ENCODE results near the gene TERT. TPM values are rescaled to one million over a fixed set of nuclear protein-coding genes. Genes with fewer than 3 reads are reported as not detected.
"Not testable (repeated sequence)": the region's sequence is repeated elsewhere in the genome, so short reads cannot be mapped to it uniquely, and the experiment has no call there.

TERT gene
- total RNA-seq, 2 experiments from 2014 or later: 6.0 to 6.2 TPM

DNA sequence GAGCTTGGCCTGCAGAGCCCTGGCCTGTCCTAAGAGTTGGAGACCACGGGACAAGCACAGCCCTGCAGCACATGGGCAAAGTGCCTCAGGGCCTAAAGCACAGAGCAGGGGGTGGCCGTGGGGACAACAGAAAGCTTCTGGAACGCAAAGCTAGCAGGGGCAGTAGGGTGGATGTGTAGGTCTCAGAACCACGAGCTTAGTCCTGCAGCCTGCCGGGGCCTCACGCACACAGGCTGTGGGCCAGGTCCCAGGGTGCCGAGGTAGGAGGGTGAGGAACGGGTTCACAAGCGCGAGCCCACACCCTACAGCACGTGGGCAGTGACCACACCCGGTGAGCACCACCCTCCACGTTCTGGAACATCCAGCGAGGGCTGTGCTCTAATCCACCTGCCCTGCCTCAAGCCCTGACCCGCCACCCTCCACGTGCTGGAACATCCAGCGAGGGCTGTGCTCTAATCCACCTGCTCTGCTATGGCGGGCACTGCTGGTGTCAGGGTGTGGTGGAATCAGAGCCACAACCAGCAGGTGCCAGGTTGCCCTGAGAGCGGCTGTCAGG, 40.8 kb upstream of the TERT start:
- no peak overlapping the region for H3K27ac Mint-ChIP-seq
- no peaks in the 10 kb centered on the region for H3K9me3 Mint-ChIP-seq
- no peaks in the 10 kb centered on the region for H3K27me3 Mint-ChIP-seq
- no peak for DNase-seq
- H3K4me3 Mint-ChIP-seq: no peak overlapping the region
- H3K4me1 Mint-ChIP-seq: peaks cover 2% of the 10 kb centered on the region
- peaks cover 20% of the 10 kb centered on the region for H3K36me3 Mint-ChIP-seq

DNA sequence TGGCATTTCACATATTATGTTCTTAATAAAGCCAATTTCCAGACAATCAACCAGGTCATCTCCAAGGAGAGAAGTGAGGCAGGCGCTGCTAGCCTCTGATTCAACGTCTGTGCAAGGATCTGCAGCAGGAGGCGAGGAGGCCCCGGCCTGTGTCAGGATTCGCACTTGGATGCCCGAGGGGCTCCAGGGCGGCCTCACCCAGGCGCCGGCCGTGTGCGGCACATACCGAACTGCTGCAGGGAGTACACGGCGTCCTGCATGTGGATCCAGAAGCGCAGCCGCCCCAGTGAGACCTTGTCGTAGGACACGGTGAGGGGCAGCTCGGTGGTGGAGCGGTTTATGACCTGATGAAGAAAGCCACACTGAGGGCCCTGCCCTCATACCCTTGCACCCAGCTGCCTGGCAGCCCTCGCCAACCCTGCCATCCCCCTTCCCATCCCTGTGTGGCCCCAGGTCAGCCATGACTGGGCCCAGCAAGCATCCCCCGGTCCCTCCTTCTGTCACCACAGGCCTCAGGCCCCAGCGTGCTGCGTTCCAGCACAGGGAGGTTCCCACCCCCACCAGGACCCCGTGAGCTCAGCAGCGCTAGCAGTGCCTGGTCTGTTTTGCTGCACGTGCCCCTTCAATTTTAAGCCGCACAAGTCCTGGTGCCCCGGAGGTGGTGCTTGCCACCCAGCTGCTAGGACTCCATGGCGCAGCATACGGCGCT, 40.1 kb upstream of the TERT start:
- no peak overlapping the region for H3K4me3 Mint-ChIP-seq
- no peaks in the 10 kb centered on the region for H3K4me1 Mint-ChIP-seq
- no peak for DNase-seq
- no peaks in the 10 kb centered on the region for H3K9me3 Mint-ChIP-seq
- H3K27ac Mint-ChIP-seq: no peak overlapping the region
- H3K36me3 Mint-ChIP-seq: peaks cover 15% of the 10 kb centered on the region
- H3K27me3 Mint-ChIP-seq: no peaks in the 10 kb centered on the region

DNA sequence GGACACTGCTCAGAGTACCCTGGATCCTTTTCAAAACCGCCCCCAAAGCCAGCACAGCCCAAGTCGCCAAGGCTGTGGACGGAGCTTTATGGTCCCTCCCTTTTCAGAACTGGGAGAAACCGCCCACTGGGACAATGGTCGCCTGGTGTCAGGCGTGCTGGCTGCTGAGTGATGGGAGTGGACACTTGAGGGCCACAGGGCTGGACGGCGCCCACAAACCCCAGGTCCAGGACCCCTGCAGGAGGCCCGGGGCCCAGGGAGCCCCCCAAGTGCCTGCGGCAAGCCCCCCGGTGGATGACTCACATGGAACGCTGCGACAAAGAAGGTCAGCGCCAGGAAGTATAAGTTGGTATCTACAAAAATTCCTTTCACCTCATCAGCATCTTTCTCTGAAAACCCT, 39.1 kb upstream of the TERT start:
- DNase-seq: no peak
- no peak overlapping the region for H3K27ac Mint-ChIP-seq
- H3K9me3 Mint-ChIP-seq: no peaks in the 10 kb centered on the region
- H3K4me1 Mint-ChIP-seq: no peaks in the 10 kb centered on the region
- no peak overlapping the region for H3K4me3 Mint-ChIP-seq
- H3K27me3 Mint-ChIP-seq: no peaks in the 10 kb centered on the region
- H3K36me3 Mint-ChIP-seq: peaks cover 14% of the 10 kb centered on the region

DNA sequence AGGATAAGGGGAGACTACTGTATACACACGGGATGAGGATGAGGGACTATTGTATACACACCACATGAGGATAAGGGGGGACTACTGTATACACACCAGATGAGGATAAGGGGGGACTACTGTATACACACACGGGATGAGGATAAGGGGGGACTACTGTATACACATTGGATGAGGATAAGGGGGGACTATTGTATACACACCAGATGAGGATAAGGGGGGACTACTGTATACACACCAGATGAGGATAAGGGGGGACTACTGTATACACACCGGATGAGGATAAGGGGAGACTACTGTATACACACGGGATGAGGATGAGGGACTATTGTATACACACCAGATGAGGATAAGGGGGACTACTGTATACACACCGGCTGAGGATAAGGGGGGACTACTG, 38.4 kb upstream of the TERT start:
- peaks cover 14% of the 10 kb centered on the region for H3K36me3 Mint-ChIP-seq
- DNase-seq, H3K4me1 Mint-ChIP-seq, H3K27ac Mint-ChIP-seq, H3K9me3 Mint-ChIP-seq, H3K4me3 Mint-ChIP-seq, H3K27me3 Mint-ChIP-seq: not testable (repeated sequence)

DNA sequence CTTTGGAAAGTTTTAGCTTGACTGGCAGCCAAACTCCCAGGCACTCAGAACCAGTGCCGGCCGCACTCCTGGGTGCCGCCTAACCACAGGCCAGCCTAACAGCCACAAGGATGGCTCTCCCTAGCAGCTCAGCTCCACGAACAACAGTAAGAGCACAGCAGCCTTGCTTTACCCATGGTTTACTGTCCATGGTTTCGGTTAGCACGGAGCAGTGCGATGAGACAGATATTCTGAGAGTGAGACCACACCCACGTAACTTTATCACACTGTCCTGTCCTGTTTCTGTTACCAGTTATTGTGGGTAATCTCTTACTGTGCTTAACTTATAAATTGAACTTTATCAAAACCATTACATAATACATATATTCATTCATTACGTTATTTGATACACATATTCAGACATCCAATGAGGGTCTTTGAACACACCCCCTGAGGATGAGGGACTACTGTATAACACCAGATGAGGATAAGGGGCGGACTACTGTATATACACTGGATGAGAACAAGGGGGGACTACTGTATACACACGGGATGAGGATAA, 37.7 kb upstream of the TERT start:
- no peak for DNase-seq
- Mint-ChIP-seq H3K9me3 (no peaks in the 10 kb centered on the region), H3K27ac (no peak overlapping the region), H3K4me3 (no peak overlapping the region), H3K27me3 (no peaks in the 10 kb centered on the region), H3K4me1 (no peaks in the 10 kb centered on the region), H3K36me3 (peaks cover 12% of the 10 kb centered on the region)

DNA sequence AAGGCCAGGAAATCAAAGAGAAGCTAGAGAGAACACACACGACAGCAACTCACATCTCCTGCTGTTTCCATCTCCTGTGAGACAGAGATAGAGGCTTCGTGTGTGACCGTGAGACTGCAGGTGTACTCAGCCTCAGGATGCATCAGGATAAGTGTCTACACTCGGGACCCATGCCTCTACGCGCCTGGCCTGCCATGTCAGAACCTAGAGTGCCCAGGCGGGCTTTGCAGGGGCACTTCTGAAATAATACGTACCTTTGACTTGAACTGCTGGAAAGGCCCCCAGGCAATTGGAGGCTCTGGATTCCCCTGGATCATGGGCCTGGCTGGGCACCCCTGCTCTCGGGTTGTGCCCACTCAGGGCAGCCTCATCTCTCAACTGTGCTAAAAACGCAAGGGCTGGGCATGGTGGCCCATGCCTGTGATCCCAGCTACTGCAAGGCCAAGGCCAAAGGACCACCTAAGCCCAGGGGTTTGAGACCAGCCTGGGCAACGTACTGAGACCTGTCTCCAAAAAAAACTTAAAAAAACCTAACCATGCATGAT, 37.1 kb upstream of the TERT start:
- no peak for DNase-seq
- H3K36me3 Mint-ChIP-seq: peaks cover 12% of the 10 kb centered on the region
- no peak overlapping the region for H3K27ac Mint-ChIP-seq
- no peaks in the 10 kb centered on the region for H3K27me3 Mint-ChIP-seq
- H3K4me1 Mint-ChIP-seq: no peaks in the 10 kb centered on the region
- no peaks in the 10 kb centered on the region for H3K9me3 Mint-ChIP-seq
- H3K4me3 Mint-ChIP-seq: no peak overlapping the region

DNA sequence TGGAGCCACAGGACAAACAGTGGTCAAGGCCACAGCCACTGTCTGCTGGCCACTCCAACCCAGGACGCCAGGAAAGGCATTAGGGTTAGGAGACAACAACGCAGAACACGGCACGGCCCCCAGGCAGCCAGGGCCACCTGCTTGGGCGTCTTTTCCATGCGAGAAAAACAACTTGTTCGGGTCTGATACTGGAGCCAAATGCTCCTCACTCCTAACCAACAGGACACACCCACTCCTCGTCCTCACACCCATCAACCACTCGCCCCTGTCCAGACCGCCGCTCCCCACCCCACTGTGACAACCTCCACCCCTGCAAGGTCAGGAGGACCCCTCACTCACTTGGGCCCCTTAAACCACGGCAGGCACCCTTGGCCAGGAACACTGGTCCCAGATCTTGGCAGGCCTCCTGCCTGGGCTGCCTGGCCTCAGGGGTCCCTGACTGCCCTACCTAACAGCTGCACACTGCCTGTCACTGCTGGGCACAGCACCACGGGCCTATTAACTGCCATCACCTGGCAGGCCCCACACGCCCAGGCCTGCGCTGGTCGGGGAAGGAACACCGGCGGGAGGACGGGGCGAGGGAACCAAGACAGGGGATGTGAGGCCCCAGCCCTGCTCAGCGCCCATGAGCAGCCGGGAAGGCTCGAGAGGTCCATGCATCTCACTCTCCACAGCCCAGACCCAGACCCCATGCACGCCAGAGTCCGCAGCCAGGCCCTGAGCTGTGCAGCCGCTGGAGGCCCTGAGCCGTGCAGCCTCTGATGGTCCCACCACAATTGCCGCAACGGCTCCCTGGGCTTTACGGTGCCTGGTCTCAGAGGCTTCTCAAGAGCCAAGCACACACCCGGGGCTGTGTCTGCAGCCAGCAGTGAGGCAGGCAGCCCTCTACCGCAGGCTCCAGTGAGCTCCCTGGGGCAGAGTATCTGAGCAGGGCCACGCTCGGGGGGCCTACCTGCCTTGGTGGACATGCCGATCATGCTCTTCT, 36.3 kb upstream of the TERT start:
- Mint-ChIP-seq H3K4me3 (no peak overlapping the region), H3K4me1 (no peaks in the 10 kb centered on the region), H3K27ac (no peak overlapping the region), H3K9me3 (no peaks in the 10 kb centered on the region), H3K36me3 (peaks cover 12% of the 10 kb centered on the region), H3K27me3 (no peaks in the 10 kb centered on the region)
- no peak for DNase-seq

DNA sequence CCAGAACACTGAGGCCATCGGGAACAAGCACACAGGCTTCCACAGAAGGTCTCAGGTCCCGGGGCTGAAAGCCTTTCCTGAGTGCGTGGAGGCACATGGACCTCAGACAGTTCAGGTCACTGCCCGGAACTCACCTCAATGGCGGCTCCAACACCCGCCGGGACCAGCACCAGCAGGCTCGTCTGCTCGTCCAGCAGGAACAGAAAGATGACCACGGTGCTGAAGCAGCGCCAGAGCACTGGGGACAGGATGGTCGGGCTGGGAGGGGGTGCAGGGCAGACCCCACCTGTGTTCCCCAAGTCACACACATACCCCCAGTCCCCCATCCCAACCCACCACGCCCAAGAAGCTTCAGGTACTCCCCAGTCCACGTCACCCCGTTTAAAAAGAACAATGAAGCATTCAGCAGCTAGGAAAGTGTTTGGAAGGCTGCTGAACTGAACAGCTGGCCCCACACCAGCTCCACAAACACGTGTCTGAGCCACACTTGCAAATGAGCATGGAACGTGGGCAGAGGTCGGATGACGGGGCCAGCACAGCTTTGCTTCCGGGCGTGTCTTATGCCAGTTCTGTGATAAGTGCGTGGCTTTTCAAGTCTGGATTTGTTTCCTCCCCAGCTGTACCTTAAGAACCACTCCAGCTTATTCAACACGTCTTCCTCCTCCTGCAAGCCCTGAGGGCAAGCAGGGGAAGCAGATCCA, 35.4 kb upstream of the TERT start:
- DNase-seq: no peak
- no peak overlapping the region for H3K27ac Mint-ChIP-seq

DNA sequence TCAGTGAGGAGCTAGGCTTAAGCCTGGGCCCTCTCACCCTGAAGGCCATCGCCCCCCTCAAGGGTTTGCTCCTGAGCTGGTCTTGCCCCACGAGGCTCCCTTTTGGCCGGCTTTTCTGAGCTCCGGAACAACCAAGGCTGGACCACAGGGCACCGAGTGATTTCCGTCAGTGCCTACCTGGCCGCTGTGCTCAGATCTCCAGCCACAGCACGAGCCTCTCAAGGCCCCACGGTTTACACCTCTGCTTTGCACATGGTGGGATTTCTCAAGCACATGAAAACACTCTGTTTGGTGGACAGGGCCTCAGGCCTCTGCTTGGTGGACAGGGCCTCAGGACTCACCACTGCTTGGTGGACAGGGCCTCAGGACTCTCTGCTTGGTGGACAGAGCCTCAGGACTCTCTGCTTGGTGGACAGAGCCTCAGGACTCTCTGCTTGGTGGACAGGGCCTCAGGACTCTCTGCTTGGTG, 34.3 kb upstream of the TERT start:
- Mint-ChIP-seq H3K27ac (no peak overlapping the region), H3K36me3 (peaks cover 8% of the 10 kb centered on the region), H3K4me1 (no peaks in the 10 kb centered on the region), H3K4me3 (no peak overlapping the region), H3K9me3 (no peaks in the 10 kb centered on the region), H3K27me3 (no peaks in the 10 kb centered on the region)
- no peak for DNase-seq

More for the DNA sequence above, 35.4 kb upstream of the TERT start:
- Mint-ChIP-seq H3K9me3 (no peaks in the 10 kb centered on the region), H3K27me3 (no peaks in the 10 kb centered on the region), H3K4me3 (no peak overlapping the region), H3K4me1 (no peaks in the 10 kb centered on the region), H3K36me3 (peaks cover 8% of the 10 kb centered on the region)

DNA sequence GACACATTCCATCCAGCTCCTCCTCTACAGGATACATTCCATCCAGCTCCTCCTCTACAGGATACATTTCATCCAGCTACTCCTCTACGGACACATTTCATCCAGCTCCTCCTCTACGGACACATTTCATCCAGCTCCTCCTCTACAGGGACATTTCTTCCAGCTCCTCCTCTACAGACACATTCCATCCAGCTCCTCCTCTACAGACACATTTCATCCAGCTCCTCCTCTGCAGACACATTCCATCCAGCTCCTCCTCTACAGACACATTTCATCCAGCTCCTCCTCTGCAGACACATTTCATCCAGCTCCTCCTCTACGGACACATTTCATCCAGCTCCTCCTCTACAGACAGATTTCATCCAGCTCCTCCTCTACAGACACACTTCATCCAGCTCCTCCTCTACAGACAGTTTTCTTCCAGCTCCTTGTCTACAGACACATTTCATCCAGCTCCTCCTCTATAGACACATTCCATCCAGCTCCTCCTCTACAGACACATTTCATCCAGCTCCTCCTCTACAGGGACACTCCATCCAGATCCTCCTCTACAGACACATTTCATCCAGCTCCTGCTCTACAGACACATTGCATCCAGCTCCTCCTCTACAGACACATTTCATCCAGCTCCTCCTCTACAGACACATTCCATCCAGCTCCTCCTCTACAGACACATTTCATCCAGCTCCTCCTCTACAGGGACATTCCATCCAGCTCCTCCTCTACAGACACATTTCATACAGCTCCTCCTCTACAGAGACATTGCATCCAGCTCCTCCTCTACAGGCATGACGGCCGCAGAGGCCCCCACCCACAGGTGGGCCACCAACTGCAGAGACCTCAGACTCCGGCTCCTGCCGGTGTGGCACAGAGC, 33.6 kb upstream of the TERT start:
- H3K27ac Mint-ChIP-seq, H3K4me3 Mint-ChIP-seq, H3K4me1 Mint-ChIP-seq, H3K36me3 Mint-ChIP-seq, H3K27me3 Mint-ChIP-seq, H3K9me3 Mint-ChIP-seq, DNase-seq: not testable (repeated sequence)

DNA sequence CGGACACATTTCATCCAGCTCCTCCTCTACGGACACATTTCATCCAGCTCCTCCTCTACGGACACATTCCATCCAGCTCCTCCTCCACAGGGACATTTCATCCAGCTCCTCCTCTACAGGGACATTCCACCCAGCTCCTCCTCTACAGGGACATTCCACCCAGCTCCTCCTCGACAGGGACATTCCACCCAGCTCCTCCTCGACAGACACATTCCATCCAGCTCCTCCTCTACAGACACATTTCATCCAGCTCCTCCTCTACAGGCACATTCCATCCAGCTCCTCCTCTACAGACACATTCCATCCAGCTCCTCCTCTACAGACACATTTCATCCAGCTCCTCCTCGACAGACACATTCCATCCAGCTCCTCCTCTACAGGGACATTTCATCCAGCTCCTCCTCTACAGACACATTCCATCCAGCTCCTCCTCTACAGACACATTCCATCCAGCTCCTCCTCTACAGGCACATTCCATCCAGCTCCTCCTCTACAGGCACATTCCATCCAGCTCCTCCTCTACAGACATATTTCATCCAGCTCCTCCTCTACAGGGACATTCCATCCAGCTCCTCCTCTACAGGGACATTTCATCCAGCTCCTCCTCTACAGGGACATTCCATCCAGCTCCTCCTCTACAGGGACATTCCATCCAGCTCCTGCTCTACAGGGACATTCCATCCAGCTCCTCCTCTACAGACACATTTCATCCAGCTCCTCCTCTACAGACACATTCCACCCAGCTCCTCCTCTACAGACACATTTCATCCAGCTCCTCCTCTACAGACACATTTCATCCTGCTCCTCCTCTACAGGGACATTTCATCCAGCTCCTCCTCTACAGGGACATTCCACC, 32.3 kb upstream of the TERT start:
- H3K4me3 Mint-ChIP-seq, H3K4me1 Mint-ChIP-seq, H3K27me3 Mint-ChIP-seq, H3K27ac Mint-ChIP-seq, DNase-seq, H3K9me3 Mint-ChIP-seq, H3K36me3 Mint-ChIP-seq: not testable (repeated sequence)

DNA sequence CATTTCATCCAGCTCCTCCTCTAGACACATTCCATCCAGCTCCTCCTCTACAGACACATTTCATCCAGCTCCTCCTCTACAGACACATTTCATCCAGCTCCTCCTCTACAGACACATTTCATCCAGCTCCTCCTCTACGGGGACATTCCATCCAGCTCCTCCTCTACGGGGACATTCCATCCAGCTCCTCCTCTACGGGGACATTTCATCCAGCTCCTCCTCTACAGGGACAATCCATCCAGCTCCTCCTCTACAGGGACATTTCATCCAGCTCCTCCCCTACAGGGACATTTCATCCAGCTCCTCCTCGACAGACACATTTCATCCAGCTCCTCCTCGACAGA, 31.6 kb upstream of the TERT start:
- not testable (repeated sequence) for H3K27ac Mint-ChIP-seq, H3K27me3 Mint-ChIP-seq, H3K36me3 Mint-ChIP-seq, H3K9me3 Mint-ChIP-seq, H3K4me1 Mint-ChIP-seq, DNase-seq, H3K4me3 Mint-ChIP-seq

DNA sequence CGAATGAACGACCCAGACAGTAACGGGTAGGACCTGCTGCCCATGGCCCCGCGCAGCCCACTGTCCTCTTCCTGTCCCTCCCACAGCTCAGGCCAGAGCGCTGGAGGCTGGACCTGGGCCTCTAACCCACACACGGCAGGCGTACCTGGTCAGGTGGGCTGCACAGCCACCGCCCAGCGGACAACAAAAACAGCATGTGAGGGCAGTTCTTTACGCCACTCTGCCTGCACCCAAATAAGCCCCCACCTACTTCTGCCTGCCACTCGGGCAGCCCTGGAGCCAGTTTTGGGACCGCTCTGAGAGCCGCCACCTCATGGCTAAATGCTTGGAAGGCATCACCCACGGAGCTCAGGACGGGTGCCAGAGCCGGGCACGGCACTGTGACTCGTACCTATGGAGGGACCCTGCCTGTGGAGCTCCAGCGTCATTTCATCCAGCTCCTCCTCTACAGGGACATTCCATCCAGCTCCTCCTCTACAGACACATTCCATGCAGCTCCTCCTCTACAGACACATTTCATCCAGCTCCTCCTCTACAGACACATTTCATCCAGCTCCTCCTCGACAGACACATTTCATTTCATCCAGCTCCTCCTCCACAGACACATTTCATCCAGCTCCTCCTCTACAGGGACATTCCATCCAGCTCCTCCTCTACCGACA, 31.1 kb upstream of the TERT start:
- DNase-seq: no peak
- H3K4me3 Mint-ChIP-seq: no peak overlapping the region

More for the DNA sequence above, 31.1 kb upstream of the TERT start:
- Mint-ChIP-seq H3K27ac (no peak overlapping the region), H3K36me3 (no peaks in the 10 kb centered on the region), H3K4me1 (no peaks in the 10 kb centered on the region), H3K9me3 (no peaks in the 10 kb centered on the region), H3K27me3 (no peaks in the 10 kb centered on the region)

All from activated naive CD8-positive, alpha-beta T cell treated with anti-CD3 and anti-CD28 coated beads for 36 hours (primary cell).